ENCODE data around the gene CTNNA2.

GRCh38 chr2:79604748-79605147 is 91.9 kb downstream of the CTNNA2 start:
- TF ChIP-seq ZNF699 (CRISPR knock-in tag; IDR thresholded peaks at IDR 0.05; ENCODE audit: insufficient replicate concordance), result no peak
- TF ChIP-seq BRD4 (IDR thresholded peaks at IDR 0.05), result no peak

Measured in K562 (cell line).